GM18870 (cell line): ENCODE measurements around the gene COMMD4.
"Not testable (repeated sequence)": the region's sequence is repeated elsewhere in the genome, so short reads cannot be mapped to it uniquely, and the experiment has no call there.

Experiments used
- ATAC-seq: cut with Tn5 transposase; IDR thresholded peaks from one replicate; pipeline ENCODE4 v1.9.1; 2021; ENCODE audit warnings: moderate library complexity; ENCODE audit not compliant: unreplicated experiment

The COMMD4 gene

DNA sequence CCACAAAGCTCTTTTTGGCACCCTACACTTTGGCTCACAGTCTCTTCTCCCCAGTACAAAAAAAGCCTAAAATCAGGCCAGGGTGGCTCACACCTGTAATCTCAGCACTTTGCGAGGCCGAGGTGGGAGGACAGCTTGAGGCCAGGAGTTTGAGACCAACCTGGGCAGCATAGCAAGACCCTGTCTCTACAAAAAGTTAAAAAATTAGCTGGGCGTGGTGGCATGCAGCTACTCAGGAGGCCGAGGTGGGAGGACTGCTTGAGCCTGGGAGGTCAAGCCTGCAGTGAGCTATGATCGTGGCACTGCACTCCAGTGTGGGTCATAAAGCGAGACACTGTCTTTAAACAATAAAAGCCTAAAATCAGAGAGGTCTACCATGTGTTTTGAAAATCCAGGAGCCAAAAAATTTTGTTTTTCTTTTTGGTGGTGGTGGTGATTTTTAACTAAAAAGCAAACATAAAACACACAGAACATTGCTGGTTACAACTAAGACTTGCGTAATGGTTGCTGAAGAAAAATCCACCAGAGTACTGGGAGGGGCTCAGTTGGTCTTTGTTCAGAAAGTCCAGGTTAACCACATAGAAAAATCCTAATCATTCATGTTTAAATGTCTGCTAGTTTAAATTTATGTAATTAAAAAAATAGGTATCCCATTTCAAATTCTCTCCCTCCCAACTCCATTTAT, 34.2 kb downstream of the COMMD4 start:
- ATAC-seq: no peak

- ATAC-seq: no peak
Measured at GRCh38 chr15:75371486-75371885, 35.6 kb downstream of the COMMD4 start.

DNA sequence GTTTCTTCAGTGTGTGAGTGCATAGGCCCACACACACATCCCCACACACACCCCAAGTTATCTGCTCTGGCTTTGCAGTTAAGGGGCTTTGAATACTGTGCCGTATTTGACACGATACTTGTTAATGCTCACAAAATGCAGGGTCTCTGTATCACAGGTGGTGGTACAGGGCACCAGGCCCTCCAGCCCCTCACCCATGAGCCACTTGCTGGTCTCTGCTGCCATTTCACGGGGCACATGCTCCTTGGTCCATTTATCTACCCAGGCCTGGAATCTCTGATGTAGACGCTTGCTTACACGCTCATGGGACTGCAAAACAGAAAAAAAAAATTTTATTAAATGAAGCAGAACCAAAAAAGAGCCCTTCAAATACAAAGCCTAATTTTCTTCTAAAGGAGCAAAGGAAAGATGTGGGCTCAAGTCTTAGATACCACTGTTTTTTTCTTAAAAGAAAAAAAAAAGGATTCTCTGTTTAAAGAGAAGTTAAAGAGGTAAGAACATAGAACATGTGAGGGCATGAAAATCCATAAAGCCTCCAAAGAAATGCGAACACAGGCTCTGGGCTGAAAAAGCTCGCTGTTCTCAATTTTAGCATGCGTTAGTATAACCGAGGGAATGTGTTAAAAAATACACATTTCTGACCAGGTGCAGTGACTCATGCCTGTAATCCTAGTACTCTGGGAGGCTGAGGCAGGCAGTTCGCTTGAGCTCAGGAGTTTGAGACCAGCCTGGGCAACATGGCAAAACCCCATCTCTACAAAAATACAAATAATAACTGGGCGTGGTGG, 36.2 kb downstream of the COMMD4 start:
- no peak for ATAC-seq

GRCh38 chr15:75380773-75381172, 44.9 kb downstream of the COMMD4 start:
- ATAC-seq: no peak

DNA sequence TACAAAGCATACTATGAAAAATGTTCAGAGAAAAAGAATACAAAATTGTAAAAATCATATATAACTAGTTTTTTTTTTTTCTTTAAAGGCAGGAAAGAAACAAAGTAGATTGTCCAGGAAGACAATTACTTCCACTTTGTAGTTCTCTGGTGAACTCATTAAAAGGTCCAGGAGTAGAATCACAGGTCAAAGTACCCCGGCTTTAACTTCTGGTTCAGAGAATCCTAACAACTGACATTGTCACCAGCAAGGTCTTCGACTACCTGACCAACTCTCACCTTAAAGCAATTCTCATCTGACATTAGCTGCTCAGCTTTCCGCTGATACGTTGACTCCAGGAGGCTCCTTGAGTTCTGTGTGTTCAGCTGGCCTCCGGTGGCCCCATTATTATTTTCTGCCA, 48.1 kb downstream of the COMMD4 start:
- ATAC-seq: not testable (repeated sequence)
